ENCODE data around the gene PLPPR1. TPM values are rescaled to one million over a fixed set of nuclear protein-coding genes. Genes with fewer than 3 reads are reported as not detected.

Gene PLPPR1
- total and polyA plus RNA-seq, 2 of the 4 experiments (the other 2 are of a cell fraction): not detected

DNA sequence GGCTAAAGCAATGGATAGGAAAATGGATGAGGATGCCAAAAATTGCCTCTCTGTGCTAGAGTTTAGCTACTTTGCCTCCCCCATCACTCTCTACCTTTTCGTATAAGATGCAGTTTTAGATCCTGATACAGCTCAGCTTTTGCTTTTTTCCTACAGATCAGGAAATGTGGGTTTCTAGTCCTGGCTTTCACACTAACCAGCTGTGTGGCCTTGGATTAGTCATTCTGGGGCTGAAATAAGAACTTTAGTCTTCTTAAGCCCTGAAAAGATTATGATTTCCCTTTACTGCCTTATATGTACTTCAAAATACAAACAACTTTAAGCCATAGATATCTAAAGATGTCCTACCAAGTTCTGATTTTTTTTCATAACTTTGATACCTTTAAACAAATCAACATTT lies 239.9 kb downstream of the PLPPR1 start:
- H3K14ac ChIP-seq (replicated peaks; ENCODE audit: low read depth, low read length): no peak overlapping the region
- no peak overlapping the region for H2BK5ac ChIP-seq (ENCODE audit: low read depth, low read length, poor library complexity, severe bottlenecking)
- H4K5ac ChIP-seq (ENCODE audit: low read depth, low read length): no peak overlapping the region
- no peak overlapping the region for H2AK9ac ChIP-seq (replicated peaks; ENCODE audit: low read depth, low read length, poor library complexity)
- no peak overlapping the region for H2BK20ac ChIP-seq (ENCODE audit: low read depth, low read length)
- H2BK120ac ChIP-seq (ENCODE audit: low read depth, low read length): no peak overlapping the region
- H2AFZ ChIP-seq (replicated peaks; ENCODE audit: low read length, poor library complexity): no peak overlapping the region
- ChIA-PET CTCF (no interaction called here), POLR2A (ENCODE audit: unreplicated experiment) (no interaction called here)
- no peak overlapping the region for H3K4ac ChIP-seq (ENCODE audit: low read depth, low read length)
- H3K18ac ChIP-seq (ENCODE audit: low read depth, low read length): no peak overlapping the region
- H2AK5ac ChIP-seq (ENCODE audit: low read depth, low read length): no peak overlapping the region
- no peak for ATAC-seq (ENCODE audit: low read depth)
- no peak overlapping the region for H3K9ac ChIP-seq (ENCODE audit: low read depth, low read length)
- no peaks in the 10 kb centered on the region for H3K4me1 ChIP-seq (ENCODE audit: control insufficient read depth, insufficient read depth, low read length)
- H3K4me2 ChIP-seq (ENCODE audit: low read depth, low read length): no peak overlapping the region
- H3K23ac ChIP-seq (ENCODE audit: low read depth, low read length): no peak overlapping the region
- in situ Hi-C loops (cut with MboI; ENCODE audit: low sequenced_read_pairs) (no loop called here), dilution Hi-C loops (cut with HindIII; ENCODE audit: low sequenced_read_pairs, unreplicated experiment) (no loop called here), intact Hi-C loops (cut with micrococcal nuclease) (no loop called here)
- DNase-seq: no peak
- H3K79me1 ChIP-seq (ENCODE audit: low read depth in 1 of 2, low read length in 2 of 2): no peaks in the 10 kb centered on the region
- no CpG with 5 or more reads among the region's 1 CpG for WGBS, 2 experiments (ENCODE audit: extremely low coverage in 2 of 2, insufficient read length in 1 of 2)
- H4K20me1 ChIP-seq (ENCODE audit: insufficient read depth, low read length): no peaks in the 10 kb centered on the region
- TF ChIP-seq SMC3 (IDR thresholded peaks at IDR 0.05; ENCODE audit: low read depth, low read length) (no peak), MXI1 (IDR thresholded peaks at IDR 0.05; ENCODE audit: borderline replicate concordance, low read depth, low read length) (no peak), RFX5 (IDR thresholded peaks at IDR 0.05; ENCODE audit: low read depth, low read length) (no peak)
- no peaks in the 10 kb centered on the region for H3K36me3 ChIP-seq (ENCODE audit: control insufficient read depth, insufficient read depth, low read length)
- no peak overlapping the region for H2BK15ac ChIP-seq (ENCODE audit: low read depth, low read length)
- H4K91ac ChIP-seq (ENCODE audit: insufficient read depth, low read depth, low read length): no peak overlapping the region
- no peak overlapping the region for H3K27ac ChIP-seq (ENCODE audit: insufficient read depth, low read length)
- no peaks in the 10 kb centered on the region for H3K9me1 ChIP-seq (ENCODE audit: insufficient read depth, low read length)
- no peak overlapping the region for H3K4me3 ChIP-seq (ENCODE audit: insufficient read depth, low read depth, low read length)
- H3K56ac ChIP-seq (ENCODE audit: extremely low read depth, insufficient read depth, low read length): no peak overlapping the region
- BruUV-seq (replicated peaks): no TSS peak
- H3K27me3 ChIP-seq (ENCODE audit: control insufficient read depth, insufficient read depth, low read length): no peaks in the 10 kb centered on the region
- no peak overlapping the region for H4K8ac ChIP-seq (ENCODE audit: low read depth in 2 of 2, low read length in 2 of 2)
- no peaks in the 10 kb centered on the region for H3K9me3 ChIP-seq (ENCODE audit: control insufficient read depth, insufficient read depth, low read length)
